SW480 (cell line): Measurements from ENCODE around the gene LRRC41.
"Not testable (repeated sequence)": the region's sequence is repeated elsewhere in the genome, so short reads cannot be mapped to it uniquely, and the experiment has no call there.

Experiments used
- DNase-seq: peaks from one replicate; pipeline ENCODE4 v3.0.0-alpha.2; 2016; ENCODE audit warnings: low spot score

The LRRC41 gene, protein sequence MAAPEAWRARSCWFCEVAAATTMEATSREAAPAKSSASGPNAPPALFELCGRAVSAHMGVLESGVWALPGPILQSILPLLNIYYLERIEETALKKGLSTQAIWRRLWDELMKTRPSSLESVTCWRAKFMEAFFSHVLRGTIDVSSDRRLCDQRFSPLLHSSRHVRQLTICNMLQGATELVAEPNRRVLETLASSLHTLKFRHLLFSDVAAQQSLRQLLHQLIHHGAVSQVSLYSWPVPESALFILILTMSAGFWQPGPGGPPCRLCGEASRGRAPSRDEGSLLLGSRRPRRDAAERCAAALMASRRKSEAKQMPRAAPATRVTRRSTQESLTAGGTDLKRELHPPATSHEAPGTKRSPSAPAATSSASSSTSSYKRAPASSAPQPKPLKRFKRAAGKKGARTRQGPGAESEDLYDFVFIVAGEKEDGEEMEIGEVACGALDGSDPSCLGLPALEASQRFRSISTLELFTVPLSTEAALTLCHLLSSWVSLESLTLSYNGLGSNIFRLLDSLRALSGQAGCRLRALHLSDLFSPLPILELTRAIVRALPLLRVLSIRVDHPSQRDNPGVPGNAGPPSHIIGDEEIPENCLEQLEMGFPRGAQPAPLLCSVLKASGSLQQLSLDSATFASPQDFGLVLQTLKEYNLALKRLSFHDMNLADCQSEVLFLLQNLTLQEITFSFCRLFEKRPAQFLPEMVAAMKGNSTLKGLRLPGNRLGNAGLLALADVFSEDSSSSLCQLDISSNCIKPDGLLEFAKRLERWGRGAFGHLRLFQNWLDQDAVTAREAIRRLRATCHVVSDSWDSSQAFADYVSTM

DNA sequence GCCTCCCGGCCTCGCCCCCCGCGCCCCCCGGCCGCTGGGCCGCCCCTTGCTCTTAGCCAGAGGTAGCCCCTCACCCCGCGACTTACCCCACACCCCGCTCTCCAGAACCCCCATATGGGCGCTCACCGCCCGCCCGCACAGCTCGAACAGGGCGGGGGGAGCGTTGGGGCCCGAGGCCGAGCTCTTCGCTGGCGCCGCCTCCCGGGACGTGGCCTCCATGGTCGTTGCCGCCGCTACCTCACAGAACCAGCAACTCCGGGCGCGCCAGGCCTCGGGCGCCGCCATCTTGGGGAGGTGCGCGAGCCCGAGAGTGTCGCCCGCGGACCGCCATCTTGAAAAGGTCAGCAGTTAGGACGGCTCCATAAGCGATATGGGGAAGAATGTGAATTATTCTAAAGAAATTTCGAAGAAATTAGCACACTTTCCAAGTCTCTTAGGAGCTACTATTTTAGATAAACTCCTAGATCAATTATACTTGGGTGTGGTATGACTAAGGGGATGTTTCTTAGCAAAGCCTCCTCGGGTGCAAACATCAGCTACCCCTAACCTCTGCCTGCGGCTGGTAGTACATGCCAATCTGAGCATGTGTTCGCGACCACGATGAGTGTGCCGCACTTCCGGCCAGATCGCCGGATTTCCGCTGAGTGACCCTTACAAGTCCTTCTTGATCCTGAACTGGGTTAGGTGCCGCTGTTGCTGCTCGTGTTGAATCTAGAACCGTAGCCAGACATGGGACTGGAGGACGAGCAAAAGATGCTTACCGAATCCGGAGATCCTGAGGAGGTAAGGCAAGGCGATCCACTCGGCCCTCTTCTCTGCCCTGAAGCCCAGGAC lies at the start of gene LRRC41, which contains the start of gene UQCRH:
LRRC41 (minus strand) TSS at position 579 of the 834 bp plus-strand sequence; CDS start at position 285, 294 bp downstream.
UQCRH (plus strand) TSS at position 661 of the 834 bp plus-strand sequence; CDS start at position 730, 69 bp downstream.
- peak; percentile 96 for DNase-seq

DNA sequence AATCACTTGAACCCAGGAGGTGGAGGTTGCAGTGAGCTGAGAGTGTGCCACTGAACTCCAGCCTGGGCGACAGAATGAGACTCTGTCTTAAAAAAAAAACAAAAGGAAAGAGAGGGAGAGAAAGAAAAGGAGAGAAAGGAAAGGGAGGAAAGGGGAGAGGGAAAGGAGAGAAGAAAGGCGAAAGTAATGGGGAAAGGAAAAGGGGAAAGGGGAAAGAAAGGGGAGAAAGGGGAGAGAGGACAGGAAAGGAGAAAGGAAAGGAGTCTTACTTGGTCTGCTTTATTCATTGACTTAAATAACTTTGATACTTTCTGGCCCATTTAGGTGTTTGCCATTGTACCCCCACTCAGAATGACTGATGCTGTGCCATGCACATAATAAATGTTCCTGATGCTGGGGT lies 48.9 kb upstream of the LRRC41 start:
- DNase-seq: no peak

DNA sequence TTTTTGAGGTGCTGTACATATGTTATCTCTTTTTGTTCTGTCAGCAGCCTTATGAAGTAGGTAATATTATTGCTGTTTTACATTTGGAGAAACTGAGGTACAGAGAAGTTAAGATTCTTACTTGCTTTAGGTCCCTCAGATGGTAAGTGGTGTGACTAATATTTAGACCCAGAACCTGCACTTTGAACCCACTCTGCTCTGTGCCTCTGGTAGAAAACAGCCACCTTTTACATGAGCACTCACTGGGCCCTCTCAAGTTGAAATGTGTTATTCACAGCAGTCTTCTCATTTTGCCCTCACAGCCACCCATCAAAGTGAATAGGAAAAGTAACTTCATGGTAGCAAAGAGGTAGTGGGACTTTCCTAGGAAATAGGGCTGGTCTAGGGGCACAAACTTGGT lies 41.9 kb upstream of the LRRC41 start:
- no peak for DNase-seq

DNA sequence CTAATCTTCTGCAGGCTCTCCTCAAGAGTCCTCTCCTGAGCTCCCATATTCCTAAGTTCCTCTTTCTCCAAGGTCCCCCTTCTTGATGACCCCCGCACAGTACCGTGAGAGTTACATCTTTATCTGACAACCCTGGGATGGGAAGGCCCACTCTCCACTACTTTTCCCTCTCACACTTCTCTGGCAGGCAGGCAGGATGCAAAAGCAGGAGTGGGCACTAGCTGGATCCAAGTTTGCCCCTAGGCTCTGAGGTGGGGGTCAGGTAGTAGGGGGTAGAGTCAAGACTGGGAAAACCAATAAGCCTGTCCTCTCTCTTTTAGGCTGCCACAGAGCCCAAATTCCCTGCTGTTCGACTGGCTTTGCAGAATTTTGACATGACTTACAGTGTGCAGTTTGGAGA lies 41.1 kb upstream of the LRRC41 start:
- DNase-seq: no peak

DNA sequence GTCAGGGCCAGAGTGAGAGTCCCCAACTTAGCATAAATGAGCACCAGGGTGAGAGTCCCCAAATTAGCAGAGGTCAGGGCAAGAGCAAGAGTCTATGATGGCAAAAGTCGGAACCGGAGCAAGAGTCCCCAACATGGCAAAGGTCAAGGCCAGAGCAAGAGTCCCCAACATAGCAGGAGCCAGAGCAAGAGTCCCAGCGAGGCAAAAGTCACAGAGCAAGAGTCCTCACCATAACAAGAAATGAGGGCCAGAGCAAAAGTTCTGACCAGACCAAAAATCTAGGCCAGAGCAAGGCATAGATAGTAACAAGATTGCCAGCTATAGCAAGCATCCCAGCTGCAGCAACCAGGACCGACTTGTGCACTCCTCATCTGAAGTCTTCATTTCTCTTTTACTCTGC lies 40.3 kb upstream of the LRRC41 start:
- no peak for DNase-seq

DNA sequence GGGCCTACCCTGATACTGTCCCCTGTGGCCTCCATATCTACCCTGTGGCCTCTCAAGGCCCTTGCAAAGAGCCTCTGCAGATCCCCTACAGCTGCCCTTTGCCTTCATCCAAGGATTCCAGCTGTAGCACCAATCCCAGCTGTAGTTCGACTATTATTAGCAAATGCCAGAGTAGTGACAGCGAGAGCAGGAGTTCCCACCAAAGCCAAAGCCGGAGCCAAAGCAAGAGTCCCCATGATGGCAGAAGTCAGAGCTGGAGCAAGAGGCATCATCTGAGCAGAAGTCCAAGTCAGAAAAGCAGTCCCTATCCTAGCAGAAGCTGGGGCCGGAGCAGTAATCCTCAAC lies 39.9 kb upstream of the LRRC41 start:
- no peak for DNase-seq

DNA sequence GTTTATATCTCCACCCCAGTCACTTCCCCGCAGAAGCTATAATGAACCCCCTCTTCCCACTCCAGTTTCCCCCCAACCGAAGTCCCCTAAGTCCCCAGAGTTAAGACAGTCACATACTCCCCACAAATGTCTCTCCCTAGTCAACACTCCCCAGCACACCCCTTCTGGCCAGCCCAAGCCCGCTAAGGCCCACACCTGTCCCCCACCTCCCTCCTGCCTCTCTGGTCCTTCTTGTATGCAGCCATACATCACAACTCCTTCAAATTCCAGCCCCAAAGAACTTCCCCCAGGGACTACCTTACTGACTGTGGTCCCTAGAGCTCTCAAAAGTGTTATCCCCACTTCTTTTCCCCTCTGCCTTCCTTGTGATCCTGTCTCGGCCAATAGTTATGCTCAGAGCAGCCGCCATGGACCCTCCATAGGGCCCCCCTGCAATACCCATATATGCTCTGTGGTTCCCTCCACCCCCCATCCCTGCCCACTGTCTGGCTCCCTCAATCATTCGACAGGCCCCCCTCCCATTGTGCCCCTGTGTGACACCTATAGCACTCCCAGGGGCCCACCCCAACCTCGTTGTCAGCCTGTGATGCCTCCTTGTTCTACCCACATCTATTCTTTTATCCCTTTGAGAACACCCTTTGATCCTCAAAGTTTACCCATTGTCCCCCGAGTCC lies 39.4 kb upstream of the LRRC41 start:
- DNase-seq: no peak

DNA sequence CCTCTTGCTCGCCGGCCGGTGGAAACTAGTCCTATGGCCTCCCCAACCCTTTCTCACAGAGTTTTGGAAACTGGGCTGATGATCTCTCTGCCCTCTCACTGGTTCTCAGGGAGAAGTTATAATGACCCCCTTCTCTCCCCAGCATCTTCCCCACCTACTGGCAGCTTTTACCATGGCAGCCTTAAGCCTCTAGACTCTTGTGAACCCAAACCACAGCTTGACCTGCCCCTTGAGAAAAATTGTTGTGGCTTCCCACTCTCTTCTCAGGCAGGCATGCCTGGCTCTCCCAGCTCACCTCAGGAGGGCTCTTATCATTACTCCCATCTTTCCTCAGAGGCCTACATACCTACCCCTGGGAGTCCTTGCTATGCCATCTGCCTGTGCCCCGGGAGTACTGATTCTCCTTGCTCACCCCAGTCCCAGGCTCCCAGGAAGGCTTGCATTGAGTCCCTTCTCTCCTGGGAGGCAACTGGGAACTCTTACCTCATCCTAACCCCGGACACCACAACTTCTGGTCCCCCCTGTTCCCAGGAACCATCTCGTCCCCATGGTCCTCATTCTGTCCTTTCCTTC lies 38.8 kb upstream of the LRRC41 start:
- peak; percentile 13 for DNase-seq

DNA sequence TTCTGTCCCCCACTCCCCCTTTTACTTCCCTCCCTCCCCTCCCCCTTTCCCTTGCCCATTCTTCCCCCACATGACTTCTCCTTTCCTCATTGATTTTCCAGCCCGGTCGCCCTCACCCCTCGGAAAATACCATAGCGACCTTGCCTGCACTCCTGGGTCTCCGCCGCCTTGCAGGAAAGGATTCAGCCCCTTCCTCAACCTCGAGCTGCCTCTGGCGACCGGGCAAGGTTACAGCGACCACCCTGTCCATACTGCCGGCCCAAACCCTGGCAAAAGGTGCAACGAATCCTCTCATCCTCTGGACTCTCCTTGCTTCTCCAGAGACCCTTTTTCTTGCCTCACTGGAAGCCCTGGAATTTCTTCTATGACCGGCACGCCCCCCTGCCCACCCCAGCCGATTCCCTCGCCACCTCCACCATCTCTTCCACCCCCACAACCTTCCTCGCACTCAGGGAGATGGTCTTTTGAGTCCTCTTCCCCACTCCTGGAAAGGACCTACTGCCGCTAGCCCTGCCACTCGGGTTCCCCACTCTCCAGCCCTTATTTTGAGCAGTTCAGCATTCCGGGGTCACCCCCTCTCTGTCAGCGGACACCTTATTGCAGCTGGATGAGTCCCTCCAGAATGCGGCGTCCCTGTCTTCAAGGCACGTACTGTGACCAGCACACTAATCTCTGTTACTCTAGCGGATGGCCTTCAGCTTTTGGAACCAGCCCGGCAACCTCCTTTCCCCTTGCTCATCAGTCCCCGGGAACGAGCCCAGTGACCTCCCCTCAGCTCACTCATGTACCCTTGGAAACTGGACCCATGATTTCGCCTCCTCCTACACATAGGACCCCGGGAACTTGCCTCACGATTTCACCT lies 38.0 kb upstream of the LRRC41 start:
- no peak for DNase-seq

DNA sequence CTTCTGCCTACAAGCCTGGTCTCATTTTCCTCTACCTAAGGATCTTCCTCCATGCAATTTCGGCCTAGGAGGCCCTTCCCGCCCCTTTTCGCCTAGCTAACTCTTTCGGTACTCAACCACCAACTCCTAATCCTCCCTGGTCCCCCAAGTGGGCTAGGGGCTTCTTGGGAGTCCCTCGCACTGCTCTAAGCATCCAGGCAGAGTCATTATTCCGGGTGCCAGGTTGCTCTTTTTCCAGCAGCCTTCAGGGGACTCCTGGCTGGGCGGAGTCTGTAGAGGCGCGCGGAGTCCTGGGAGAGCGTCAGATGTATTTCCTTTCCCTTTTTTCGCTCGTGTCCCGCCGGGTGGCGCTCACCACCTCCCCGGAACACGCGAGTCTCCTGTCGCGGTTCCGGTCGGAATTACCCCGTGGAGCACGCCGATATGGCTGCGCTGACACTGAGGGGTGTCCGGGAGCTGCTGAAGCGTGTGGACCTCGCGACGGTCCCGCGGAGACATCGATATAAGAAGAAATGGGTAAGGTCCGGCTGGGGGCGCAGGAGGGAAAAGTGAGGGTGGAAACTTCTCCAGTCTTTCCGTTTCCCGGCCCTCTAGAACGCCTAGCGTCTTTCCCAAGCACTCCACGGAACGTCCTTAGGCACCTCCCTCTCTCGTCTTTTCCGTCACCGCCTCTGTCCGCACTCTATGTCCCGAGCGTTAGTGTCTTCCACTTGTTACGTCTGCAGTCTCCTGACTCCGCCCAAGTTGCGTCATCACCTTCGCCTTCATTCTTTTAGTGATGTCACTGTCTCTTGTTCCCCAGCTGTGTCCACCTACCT lies 37.2 kb upstream of the LRRC41 start, which contains the start of gene NSUN4:
NSUN4 (plus strand) TSS at position 404 of the 818 bp plus-strand sequence; CDS start at position 424, 20 bp downstream.
- peak; percentile 94 for DNase-seq

DNA sequence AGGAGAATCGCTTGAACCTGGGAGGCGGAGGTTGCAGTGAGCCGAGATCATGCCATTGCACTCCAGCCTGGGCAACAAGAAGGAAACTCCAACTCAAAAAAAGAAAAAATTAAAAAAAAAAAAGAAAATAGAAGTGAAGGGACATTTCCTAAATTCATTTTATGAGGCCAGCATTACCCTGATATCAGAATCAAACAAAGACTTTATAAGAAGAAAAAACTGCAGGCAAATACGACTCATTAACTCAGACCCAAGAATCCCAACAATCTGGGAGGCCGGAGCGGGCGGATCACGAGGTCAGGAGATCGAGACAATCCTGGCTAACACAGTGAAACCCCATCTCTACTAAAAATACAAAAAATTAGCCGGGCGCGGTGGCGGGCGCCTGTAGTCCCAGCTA lies 34.0 kb upstream of the LRRC41 start:
- not testable (repeated sequence) for DNase-seq

DNA sequence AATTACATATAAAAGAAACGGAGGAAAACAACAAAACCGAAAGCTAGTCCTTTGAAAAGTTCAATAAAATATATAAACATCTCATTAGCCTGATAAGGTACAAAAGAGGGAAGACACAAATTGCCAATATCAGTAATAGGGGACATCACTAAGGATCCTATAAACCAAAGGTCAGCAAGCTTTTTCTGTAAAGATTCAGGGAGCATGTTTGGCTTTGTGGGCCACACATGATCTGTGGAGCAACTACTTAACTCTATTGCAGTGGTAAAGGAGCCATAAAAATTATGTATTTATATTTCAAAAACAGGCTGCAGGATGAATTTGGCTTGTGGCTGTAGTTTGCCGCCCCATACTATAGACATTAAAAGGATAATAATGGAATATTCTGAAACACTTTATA lies 31.7 kb upstream of the LRRC41 start:
- DNase-seq: no peak

DNA sequence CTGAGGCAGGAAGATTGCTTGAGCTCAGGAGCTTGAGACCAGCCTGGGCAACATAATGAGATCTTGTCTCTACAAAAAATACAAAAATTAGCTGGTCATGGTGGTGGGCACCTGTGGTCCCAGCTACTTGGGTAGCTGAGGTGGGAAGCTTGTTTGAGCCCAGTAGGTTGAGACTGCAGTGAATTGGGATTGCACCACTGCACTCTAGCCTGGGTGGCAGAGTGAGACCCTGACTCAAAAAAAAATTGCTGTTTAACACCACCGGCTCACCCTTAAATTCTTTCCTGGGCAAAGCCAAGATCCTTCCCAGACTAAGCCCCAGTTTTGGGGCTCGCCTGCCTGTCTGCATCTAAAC lies 30.6 kb upstream of the LRRC41 start:
- no peak for DNase-seq

DNA sequence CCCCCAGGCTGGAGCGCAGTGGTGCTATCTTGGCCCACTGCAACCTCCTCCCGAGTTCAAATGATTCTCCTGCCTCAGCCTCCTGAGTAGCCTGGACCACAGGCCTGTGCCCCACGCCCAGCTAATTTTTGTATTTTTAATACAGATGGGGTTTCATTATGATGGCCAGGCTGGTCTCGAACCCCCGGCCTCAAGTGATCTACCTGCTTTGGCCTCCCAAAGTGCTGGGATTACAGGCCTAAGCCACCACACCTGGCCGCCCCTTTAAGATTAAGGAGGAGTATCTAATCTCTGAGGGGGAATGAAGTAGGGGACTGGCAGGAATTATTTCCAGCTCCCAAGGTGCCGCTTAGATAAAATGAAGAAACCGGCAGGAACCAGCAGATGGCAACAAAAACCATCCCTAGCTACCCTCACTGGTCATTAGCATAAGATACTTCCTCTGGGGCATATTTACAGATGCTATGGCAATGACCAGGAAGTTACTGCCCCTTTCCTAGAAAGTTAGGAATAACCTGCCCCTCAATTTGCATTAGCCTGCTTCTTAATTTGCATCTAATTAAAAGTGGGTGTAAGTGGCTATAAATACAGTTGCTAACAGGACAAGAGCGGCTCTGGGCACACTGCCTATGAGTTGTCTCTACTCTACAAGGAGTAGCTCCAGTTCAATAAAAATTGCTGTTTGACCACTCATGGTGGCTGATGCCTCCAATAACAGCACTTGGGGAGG lies 30.0 kb upstream of the LRRC41 start:
- peak; percentile 42 for DNase-seq

DNA sequence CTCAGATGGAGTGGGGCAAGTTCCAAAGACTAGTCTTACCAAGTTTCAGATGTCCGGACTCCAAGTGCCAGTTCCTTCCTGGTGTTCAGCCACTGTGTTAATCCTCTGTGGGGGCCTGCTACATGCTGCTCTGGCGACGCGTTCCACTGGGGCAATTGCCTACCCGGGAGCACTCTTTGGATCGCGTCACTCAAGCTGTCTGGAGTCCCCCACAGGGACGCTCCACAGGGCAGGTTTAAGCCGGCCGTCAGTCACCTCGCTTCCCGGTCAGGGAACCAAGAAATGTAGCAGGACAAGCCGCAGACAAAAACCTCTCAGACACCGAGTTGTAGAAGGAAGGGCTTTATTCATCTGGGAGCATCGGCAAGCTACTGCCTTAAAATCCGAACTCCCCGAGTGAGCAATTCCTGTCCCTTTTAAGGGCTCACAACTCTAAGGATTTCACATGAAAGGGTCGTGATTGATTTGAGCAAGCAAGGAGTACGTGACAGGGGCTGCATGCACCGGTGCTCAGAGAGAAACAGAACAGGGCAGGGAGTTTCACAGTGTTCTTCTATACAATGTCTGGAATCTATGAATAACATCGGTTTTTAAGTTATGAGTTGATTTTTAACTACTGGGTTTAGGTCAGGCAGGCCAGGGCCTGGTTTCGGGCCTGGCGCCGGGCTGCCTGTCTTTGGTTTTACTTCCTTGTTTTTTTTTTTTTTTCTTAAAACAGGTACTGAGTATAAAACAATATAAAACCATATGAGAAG lies 28.5 kb upstream of the LRRC41 start:
- DNase-seq: not testable (repeated sequence)

DNA sequence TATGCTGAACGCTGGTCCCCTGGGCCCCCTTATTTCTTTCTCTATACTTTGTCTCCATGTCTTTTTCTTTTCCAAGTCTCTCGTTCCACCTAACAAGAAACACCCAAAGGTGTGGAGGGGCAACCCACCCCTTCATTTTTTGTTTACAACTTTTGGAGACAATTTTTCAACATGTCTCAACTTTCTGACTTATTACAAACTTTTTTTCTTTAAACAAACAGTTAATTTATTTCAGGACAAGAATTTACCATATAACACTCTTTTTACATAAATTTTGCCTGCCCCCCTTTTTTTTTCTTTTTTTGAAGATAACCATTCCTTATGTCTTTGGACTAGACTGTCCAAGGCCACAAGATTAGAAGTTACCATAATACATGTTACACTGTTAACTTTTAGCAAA lies 27.0 kb upstream of the LRRC41 start:
- not testable (repeated sequence) for DNase-seq

DNA sequence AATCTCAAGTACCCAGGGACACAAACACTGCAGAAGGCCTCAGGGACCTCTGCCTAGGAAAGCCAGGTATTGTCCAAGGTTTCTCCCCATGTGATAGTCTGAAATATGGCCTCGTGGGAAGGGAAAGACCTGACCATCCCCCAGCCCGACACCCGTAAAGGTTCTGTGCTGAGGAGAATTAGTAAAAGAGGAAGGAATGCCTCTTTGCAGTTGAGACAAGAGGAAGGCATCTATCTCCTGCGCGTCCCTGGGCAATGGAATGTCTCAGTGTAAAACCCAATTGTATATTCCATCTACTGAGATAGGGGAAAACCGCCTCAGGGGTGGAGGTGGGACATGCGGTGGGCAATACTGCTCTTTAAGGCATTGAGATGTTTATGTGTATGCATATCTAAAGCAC lies 26.4 kb upstream of the LRRC41 start:
- not testable (repeated sequence) for DNase-seq

DNA sequence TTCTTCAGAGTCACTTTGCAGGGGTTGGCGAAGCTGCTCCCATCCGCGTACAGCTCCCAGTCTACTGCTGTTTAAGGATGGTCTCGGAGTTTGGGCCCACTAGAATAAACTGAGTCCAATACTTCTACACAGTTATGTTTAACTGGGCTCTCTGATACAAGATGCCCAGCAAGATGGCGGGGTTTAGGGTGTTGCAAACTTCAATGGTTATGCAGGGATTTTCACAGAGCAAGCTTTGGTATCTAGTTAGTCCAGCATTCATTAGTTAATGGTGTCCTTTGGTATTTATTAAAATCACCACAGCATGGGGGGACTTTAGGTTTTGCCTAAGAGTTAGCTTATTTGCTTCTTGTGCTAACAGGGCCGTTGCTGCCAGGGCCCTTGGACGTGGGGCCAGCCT lies 24.8 kb upstream of the LRRC41 start:
- DNase-seq: not testable (repeated sequence)
